BLaER1 treated with 17β-estradiol and CSF1 and Interleukin-3, amounts not matched to agents 10 nM and 100 nM (cell line): ENCODE data around the gene LRRK1.

ENCODE experiments used
- H3K27ac ChIP-seq, 11 experiments: shearing (Covaris generic); formaldehyde crosslinking; 2 replicates each; pipeline ENCODE4 v1.8.1; 2022
- H3K27me3 ChIP-seq, 11 experiments: shearing (Covaris generic); formaldehyde crosslinking; 2 replicates each; pipeline ENCODE4 v1.8.1; 2022
- H3K36me3 ChIP-seq, 11 experiments: shearing (Covaris generic); formaldehyde crosslinking; 2 replicates each; pipeline ENCODE4 v1.8.1; 2022
- H3K4me1 ChIP-seq, 10 experiments: shearing (Covaris generic); formaldehyde crosslinking; 2 replicates each; pipeline ENCODE4 v1.8.1; 2022
- H3K4me2 ChIP-seq, 11 experiments: shearing (Covaris generic); formaldehyde crosslinking; 2 replicates each; pipeline ENCODE4 v1.8.1; 2022
- H3K4me3 ChIP-seq, 10 experiments: shearing (Covaris generic); formaldehyde crosslinking; 2 replicates each; pipeline ENCODE4 v1.8.1; 2022
- H3K9ac ChIP-seq, 11 experiments: shearing (Covaris generic); formaldehyde crosslinking; 2 replicates each; pipeline ENCODE4 v1.8.1; 2022
- H3K9me3 ChIP-seq, 11 experiments: shearing (Covaris generic); formaldehyde crosslinking; replicated peaks in 1 of 11; 2 replicates each; pipeline ENCODE4 v1.8.1; 2022
- H4K20me1 ChIP-seq, 11 experiments: shearing (Covaris generic); formaldehyde crosslinking; 2 replicates each; pipeline ENCODE4 v1.8.1; 2022
- Cebpa-rat ChIP-seq, 11 experiments: shearing (Covaris generic); IDR thresholded peaks; 2 replicates each; pipeline ENCODE4 v1.8.1; 2022

The LRRK1 gene

GRCh38 chr15:101081900-101082299 lies 162.7 kb downstream of the LRRK1 start:
- no peak overlapping the region for H3K4me3 ChIP-seq
- H3K27ac ChIP-seq, result no peak overlapping the region
- peaks cover 0 to 4% (median 0%) of the 10 kb centered on the region in 11 experiments; a peak in 1 of 22 replicates for H4K20me1 ChIP-seq
- no peaks in the 10 kb centered on the region for H3K9me3 ChIP-seq
- peaks cover 0 to 9% (median 0%) of the 10 kb centered on the region in 11 experiments; a peak in 2 of 22 replicates for H3K27me3 ChIP-seq
- no peak overlapping the region for H3K9ac ChIP-seq
- no peak overlapping the region for H3K4me2 ChIP-seq
- no peak for TF ChIP-seq Cebpa-rat (IDR thresholded peaks at IDR 0.05)
- H3K36me3 ChIP-seq, result no peaks in the 10 kb centered on the region
- H3K4me1 ChIP-seq, result peaks cover 4 to 7% (median 5%) of the 10 kb centered on the region in 10 experiments; a peak in 15 of 20 replicates

DNA sequence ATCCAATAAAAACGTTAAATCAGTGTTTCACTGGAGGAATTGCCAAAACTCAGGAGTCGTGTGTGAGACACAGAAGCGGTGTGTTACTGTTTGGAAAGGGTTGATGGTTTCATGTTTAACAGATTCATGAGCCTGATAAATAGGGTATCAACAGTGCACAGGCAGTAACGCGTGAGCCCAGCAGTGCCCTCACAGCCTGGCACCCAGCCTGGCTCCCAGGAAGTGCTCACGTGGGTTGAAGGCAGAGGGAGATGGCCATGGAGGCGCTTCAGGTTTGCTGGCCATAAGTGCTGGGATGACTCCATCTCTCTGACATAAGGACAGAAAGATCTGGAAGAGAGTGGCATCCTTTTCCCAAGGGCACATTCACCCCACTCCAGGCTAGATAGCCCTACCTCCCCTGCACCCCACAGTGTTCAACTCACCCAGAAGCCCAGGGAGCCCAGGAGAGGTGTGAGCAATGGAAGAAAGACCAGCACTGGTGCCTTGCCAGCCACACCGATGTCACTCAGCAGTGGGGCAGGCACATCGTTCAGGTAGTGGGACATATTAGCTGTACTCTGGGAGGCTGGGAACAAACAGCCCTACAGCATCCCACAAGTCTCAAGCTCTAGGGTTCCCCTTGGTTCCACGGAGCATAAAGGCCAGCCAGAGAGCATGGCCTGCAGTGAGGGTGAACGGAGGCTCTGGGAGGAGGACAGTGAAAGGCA lies 164.3 kb downstream of the LRRK1 start:
- no peaks in the 10 kb centered on the region for H3K36me3 ChIP-seq
- H4K20me1 ChIP-seq, result peaks cover 0 to 4% (median 0%) of the 10 kb centered on the region in 11 experiments; a peak in 2 of 22 replicates
- peaks cover 0 to 13% (median 0%) of the 10 kb centered on the region in 11 experiments; a peak in 2 of 22 replicates for H3K27me3 ChIP-seq
- H3K9ac ChIP-seq, result no peak overlapping the region
- H3K4me2 ChIP-seq, result no peak overlapping the region
- H3K9me3 ChIP-seq, result no peaks in the 10 kb centered on the region
- H3K4me3 ChIP-seq, result no peak overlapping the region
- TF ChIP-seq Cebpa-rat (IDR thresholded peaks at IDR 0.05), result no peak
- H3K27ac ChIP-seq, result no peak overlapping the region
- peaks cover 13 to 23% (median 21%) of the 10 kb centered on the region in 10 experiments; a peak in 18 of 20 replicates for H3K4me1 ChIP-seq

- no peaks in the 10 kb centered on the region for H3K36me3 ChIP-seq
- H4K20me1 ChIP-seq, result peaks cover 0 to 4% (median 0%) of the 10 kb centered on the region in 11 experiments; a peak in 2 of 22 replicates
- no peak overlapping the region for H3K27ac ChIP-seq
- no peak for TF ChIP-seq Cebpa-rat (IDR thresholded peaks at IDR 0.05)
- H3K9me3 ChIP-seq, result no peaks in the 10 kb centered on the region
- H3K4me1 ChIP-seq, result peaks cover 23 to 34% (median 30%) of the 10 kb centered on the region in 10 experiments; a peak in 19 of 20 replicates
- peaks cover 0 to 13% (median 0%) of the 10 kb centered on the region in 11 experiments; a peak in 2 of 22 replicates for H3K27me3 ChIP-seq
- no peak overlapping the region for H3K9ac ChIP-seq
- H3K4me3 ChIP-seq, result no peak overlapping the region
- no peak overlapping the region for H3K4me2 ChIP-seq
Observed at GRCh38 chr15:101084801-101085200, 165.6 kb downstream of the LRRK1 start.

GRCh38 chr15:101085311-101085700 lies 166.1 kb downstream of the LRRK1 start:
- TF ChIP-seq Cebpa-rat (IDR thresholded peaks at IDR 0.05), result no peak
- Histone ChIP-seq H3K9ac (no peak overlapping the region), H3K27ac (no peak overlapping the region), H4K20me1 (peaks cover 0 to 4% (median 0%) of the 10 kb centered on the region in 11 experiments; a peak in 2 of 22 replicates), H3K9me3 (no peaks in the 10 kb centered on the region), H3K4me2 (no peak overlapping the region), H3K27me3 (peaks cover 0 to 13% (median 0%) of the 10 kb centered on the region in 11 experiments; a peak in 2 of 22 replicates), H3K36me3 (no peaks in the 10 kb centered on the region), H3K4me1 (peaks cover 23 to 37% (median 30%) of the 10 kb centered on the region in 10 experiments; a peak in 19 of 20 replicates), H3K4me3 (no peak overlapping the region)

DNA sequence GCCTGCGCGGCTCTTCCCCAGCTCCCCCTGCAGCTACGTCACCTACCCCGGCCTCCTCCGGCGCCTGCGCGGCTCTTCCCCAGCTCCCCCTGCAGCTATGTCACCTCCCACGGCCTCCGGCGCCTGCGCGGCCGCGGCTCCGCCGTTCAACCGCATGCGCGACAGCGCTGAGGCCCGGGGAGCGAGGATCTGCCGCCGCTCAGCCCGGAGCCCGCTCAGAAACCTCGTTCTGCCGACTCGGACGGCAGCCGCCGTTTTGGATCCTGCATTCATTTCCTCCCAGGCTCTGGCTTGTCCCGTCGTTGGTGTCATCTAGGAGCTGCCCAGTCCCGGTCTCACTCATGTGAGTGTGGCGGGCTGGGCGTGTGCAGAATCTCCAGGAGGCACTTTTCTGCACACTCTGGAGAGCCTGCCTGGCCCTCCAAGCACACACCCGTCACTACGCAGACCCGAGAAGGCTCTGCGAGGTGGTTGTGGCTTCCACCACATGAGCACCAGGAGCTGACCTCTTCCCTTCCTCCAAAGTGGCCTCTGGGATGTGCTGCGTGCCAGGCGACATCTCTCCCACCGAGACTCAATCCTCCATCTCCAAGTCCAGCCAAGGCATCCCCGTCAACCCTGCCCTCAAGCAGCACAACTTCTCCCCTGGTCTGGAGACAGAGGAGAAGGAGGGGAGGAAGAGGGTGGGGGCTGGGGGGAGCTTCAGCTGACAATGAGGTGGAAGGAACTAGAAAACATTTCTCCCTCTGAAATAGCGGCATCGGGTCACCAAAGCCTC lies 167.4 kb downstream of the LRRK1 start:
- peaks cover 23 to 37% (median 30%) of the 10 kb centered on the region in 10 experiments; a peak in 19 of 20 replicates for H3K4me1 ChIP-seq
- H4K20me1 ChIP-seq, result no peaks in the 10 kb centered on the region; a peak in 2 of 22 replicates
- no peaks in the 10 kb centered on the region for H3K9me3 ChIP-seq
- no peak overlapping the region for H3K4me3 ChIP-seq
- peak overlapping the region; percentile 11 to 77 (median 60); a peak in 18 of 22 replicates for H3K4me2 ChIP-seq
- no peak overlapping the region for H3K9ac ChIP-seq
- no peak overlapping the region for H3K27ac ChIP-seq
- H3K27me3 ChIP-seq, result peaks cover 0 to 13% (median 0%) of the 10 kb centered on the region in 11 experiments; a peak in 2 of 22 replicates
- no peaks in the 10 kb centered on the region for H3K36me3 ChIP-seq
- TF ChIP-seq Cebpa-rat (IDR thresholded peaks at IDR 0.05), result no peak

- H3K27ac ChIP-seq, result no peak overlapping the region
- TF ChIP-seq Cebpa-rat (IDR thresholded peaks at IDR 0.05), result no peak
Observed at GRCh38 chr15:101087172-101087769, 168.1 kb downstream of the LRRK1 start.

DNA sequence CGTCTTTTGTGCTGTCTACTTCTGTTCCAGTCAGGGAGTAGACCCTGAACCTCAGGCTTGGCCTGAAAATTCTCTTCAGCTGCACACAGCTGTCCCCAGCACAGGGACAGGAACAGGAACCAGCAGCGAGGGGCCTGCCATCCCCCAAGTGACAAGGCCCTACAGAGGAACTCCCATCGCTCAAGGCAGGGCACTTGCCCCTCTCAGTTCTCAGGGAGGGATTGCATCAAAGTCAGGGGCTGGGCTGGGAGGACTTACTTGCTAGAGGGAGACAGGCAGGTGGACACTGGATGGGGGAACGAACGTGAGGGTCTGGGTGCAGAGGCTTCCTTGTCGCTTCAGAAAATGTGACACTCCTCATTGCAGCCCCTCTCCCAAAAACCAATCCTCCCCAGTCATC lies 169.1 kb downstream of the LRRK1 start:
- H3K4me2 ChIP-seq, result peak overlapping the region; percentile 27 to 77 (median 61); a peak in 21 of 22 replicates
- peak overlapping the region in 3 of 11 experiments; percentile 25 to 39 (median 30); a peak in 5 of 22 replicates for H3K9ac ChIP-seq
- TF ChIP-seq Cebpa-rat (IDR thresholded peaks at IDR 0.05), result no peak
- H3K27ac ChIP-seq, result peak overlapping the region in 1 of 11 experiments; percentile 19; a peak in 2 of 22 replicates
- H3K9me3 ChIP-seq, result no peaks in the 10 kb centered on the region
- H3K27me3 ChIP-seq, result peaks cover 0 to 13% (median 0%) of the 10 kb centered on the region in 11 experiments; a peak in 2 of 22 replicates
- H3K36me3 ChIP-seq, result no peaks in the 10 kb centered on the region
- no peaks in the 10 kb centered on the region; a peak in 2 of 22 replicates for H4K20me1 ChIP-seq
- no peak overlapping the region for H3K4me3 ChIP-seq
- H3K4me1 ChIP-seq, result peaks cover 23 to 37% (median 30%) of the 10 kb centered on the region in 10 experiments; a peak in 19 of 20 replicates

More at GRCh38 chr15:101087172-101087769, 168.1 kb downstream of the LRRK1 start:
- H3K4me1 ChIP-seq, result peaks cover 23 to 37% (median 30%) of the 10 kb centered on the region in 10 experiments; a peak in 19 of 20 replicates
- H3K4me2 ChIP-seq, result peak overlapping the region; percentile 11 to 77 (median 60); a peak in 20 of 22 replicates
- no peaks in the 10 kb centered on the region; a peak in 2 of 22 replicates for H4K20me1 ChIP-seq
- H3K9me3 ChIP-seq, result no peaks in the 10 kb centered on the region
- no peak overlapping the region for H3K4me3 ChIP-seq
- no peaks in the 10 kb centered on the region for H3K36me3 ChIP-seq
- 0 out of 22 replicates have a peak overlapping the region, but pooled peaks of 1 of the 11 experiments have one; percentile 9 for H3K9ac ChIP-seq
- H3K27me3 ChIP-seq, result peaks cover 0 to 13% (median 0%) of the 10 kb centered on the region in 11 experiments; a peak in 2 of 22 replicates

- peak overlapping the region in 1 of 11 experiments; percentile 30; a peak in 1 of 22 replicates for H3K9ac ChIP-seq
- H3K4me2 ChIP-seq, result peak overlapping the region; percentile 49 to 77 (median 61)
- H3K27me3 ChIP-seq, result peaks cover 0 to 13% (median 0%) of the 10 kb centered on the region in 11 experiments; a peak in 1 of 22 replicates
- H3K9me3 ChIP-seq, result no peaks in the 10 kb centered on the region
- TF ChIP-seq Cebpa-rat (IDR thresholded peaks at IDR 0.05), result no peak
- H3K4me3 ChIP-seq, result no peak overlapping the region
- H3K36me3 ChIP-seq, result no peaks in the 10 kb centered on the region
- H3K27ac ChIP-seq, result peak overlapping the region in 1 of 11 experiments; percentile 19; a peak in 1 of 22 replicates
- peaks cover 23 to 37% (median 30%) of the 10 kb centered on the region in 10 experiments; a peak in 19 of 20 replicates for H3K4me1 ChIP-seq
- H4K20me1 ChIP-seq, result no peaks in the 10 kb centered on the region; a peak in 2 of 22 replicates
Observed at GRCh38 chr15:101088788-101089578, 169.8 kb downstream of the LRRK1 start.
